ENCODE data around the gene FSD1. TPM values are rescaled to one million over a fixed set of nuclear protein-coding genes. Genes with fewer than 3 reads are reported as not detected.

FSD1 gene
- total and polyA plus RNA-seq, 5 donors from 2014 or later, result 0.76 to 1.6 (median 1.0) TPM; not detected in 2

DNA sequence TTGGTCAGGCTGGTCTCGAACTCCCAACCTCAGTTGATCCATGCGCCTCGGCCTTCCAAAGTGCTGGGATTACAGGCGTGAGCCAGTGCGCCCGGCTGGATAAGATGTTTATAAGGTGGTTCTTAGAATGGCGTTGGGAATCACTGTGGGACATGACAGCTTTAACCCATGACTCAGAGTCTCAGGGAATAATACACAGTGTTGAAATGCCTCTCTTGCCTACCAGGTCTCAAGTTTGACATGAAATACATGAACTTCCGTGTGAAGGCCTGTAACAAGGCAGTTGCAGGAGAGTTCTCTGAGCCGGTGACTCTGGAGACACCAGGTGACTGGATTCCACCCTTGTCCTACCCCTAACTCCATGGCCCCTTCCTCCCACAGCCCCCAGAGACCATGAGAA, 12.6 kb downstream of the FSD1 start:
- H3K27ac Mint-ChIP-seq, result no peak overlapping the region
- ATAC-seq (ENCODE audit: low read depth in 2 of 2), result no peak
- H3K27me3 ChIP-seq (ENCODE audit: control insufficient read depth, insufficient read depth, low read length), result no peaks in the 10 kb centered on the region

DNA sequence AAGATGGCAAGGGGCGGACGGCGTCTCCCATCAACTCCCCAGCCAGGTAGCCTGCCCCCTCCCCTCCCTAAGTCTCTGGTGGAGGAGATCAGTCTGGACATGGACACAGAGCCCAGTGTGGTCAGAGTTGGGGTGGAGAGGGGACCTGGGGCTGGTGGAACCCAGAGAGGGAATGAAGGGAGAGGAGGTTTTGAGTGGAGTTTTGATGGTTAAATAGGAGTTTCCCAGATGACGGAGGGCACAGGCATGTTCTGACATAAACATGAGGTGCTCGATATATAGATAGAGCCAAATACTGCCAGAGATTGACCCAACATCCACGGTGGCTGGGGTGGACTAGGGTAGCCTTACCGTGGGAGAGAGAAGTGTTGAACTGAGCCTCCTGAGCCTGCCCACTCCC, 14.1 kb downstream of the FSD1 start:
- no peak overlapping the region for H3K4me3 Mint-ChIP-seq
- H3K27me3 Mint-ChIP-seq, result peaks cover 4% of the 10 kb centered on the region
- Histone ChIP-seq H3K36me3 (ENCODE audit: control insufficient read depth, insufficient read depth, low read length) (no peaks in the 10 kb centered on the region), H3K27ac (ENCODE audit: insufficient read depth, low read length, poor library complexity, severe bottlenecking) (no peak overlapping the region), H3K27me3 (ENCODE audit: control insufficient read depth, insufficient read depth, low read length) (no peaks in the 10 kb centered on the region), H3K4me3 (ENCODE audit: low read depth, low read length) (no peak overlapping the region), H3K9me3 (ENCODE audit: control insufficient read depth in 2 of 2, low read length in 2 of 2) (no peaks in the 10 kb centered on the region), H3K4me1 (ENCODE audit: control insufficient read depth, insufficient read depth, low read length, poor library complexity, severe bottlenecking) (no peaks in the 10 kb centered on the region)
- no peak for ATAC-seq (ENCODE audit: low read depth in 2 of 2)
- DNase-seq, result no peak
- peak overlapping the region in 1 of 3 donors; percentile 76 for H3K27ac Mint-ChIP-seq
- peaks cover 0 to 3% (median under 1%) of the 10 kb centered on the region in 4 donors for H3K4me1 Mint-ChIP-seq
- H3K36me3 Mint-ChIP-seq, result no peaks in the 10 kb centered on the region
- peaks cover 0 to 6% (median 3%) of the 10 kb centered on the region in 7 donors for H3K9me3 Mint-ChIP-seq

More for the DNA sequence above, 12.6 kb downstream of the FSD1 start:
- Mint-ChIP-seq H3K4me1 (peaks cover 0 to 3% (median under 1%) of the 10 kb centered on the region in 4 donors), H3K36me3 (no peaks in the 10 kb centered on the region), H3K4me3 (no peak overlapping the region), H3K27me3 (peaks cover 4% of the 10 kb centered on the region), H3K9me3 (peaks cover 0 to 6% (median 3%) of the 10 kb centered on the region in 7 donors)
- H3K27ac ChIP-seq (ENCODE audit: insufficient read depth, low read length, poor library complexity, severe bottlenecking), result no peak overlapping the region
- no peaks in the 10 kb centered on the region for H3K36me3 ChIP-seq (ENCODE audit: control insufficient read depth, insufficient read depth, low read length)
- no peak overlapping the region for H3K4me3 ChIP-seq (ENCODE audit: low read depth, low read length)
- no peaks in the 10 kb centered on the region for H3K4me1 ChIP-seq (ENCODE audit: control insufficient read depth, insufficient read depth, low read length, poor library complexity, severe bottlenecking)
- H3K9me3 ChIP-seq (ENCODE audit: control insufficient read depth in 2 of 2, low read length in 2 of 2), result no peaks in the 10 kb centered on the region
- no peak for DNase-seq

DNA sequence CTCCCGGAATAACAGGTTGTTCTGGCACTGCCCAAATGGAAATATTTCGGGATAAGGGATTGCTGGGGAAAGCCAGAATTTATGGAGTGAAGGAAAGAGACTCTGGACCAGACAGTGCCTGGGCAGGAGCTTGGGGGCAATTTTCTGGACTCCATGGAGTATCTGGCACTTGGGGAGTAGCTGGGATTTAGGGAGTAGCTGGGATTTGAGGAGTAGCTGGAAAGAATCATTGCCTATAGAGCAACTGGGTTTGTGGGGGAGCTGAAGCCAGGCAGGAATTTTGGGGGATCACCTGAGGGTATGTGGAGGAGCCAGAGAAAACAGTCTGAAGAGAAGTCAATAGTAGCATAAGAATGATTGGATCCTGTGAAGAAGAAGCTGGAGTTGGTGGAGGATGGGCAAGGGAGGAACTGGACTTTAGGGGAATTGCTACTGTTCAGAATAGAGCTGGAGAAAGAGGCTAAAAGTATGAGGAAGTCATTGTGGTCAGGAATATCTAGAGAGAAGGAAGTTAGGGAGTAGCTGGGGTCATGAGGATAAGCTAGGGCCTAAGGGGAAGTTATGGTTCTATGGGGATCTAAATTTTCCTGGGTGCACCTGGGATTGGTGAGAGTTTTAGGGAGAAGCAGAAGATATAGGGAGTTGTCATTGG, 14.8 kb downstream of the FSD1 start:
- Mint-ChIP-seq H3K4me1 (peaks cover 0 to 3% (median under 1%) of the 10 kb centered on the region in 4 donors), H3K36me3 (no peaks in the 10 kb centered on the region), H3K4me3 (peak overlapping the region in 2 of 4 donors; percentile 24 to 56), H3K27ac (peak overlapping the region in 1 of 3 donors; percentile 45), H3K27me3 (peaks cover 4% of the 10 kb centered on the region), H3K9me3 (peaks cover 0 to 6% (median 3%) of the 10 kb centered on the region in 7 donors)
- no peaks in the 10 kb centered on the region for H3K4me1 ChIP-seq (ENCODE audit: control insufficient read depth, insufficient read depth, low read length, poor library complexity, severe bottlenecking)
- H3K36me3 ChIP-seq (ENCODE audit: control insufficient read depth, insufficient read depth, low read length), result no peaks in the 10 kb centered on the region
- H3K27me3 ChIP-seq (ENCODE audit: control insufficient read depth, insufficient read depth, low read length), result no peaks in the 10 kb centered on the region
- H3K4me3 ChIP-seq (ENCODE audit: low read depth, low read length), result no peak overlapping the region
- no peak for ATAC-seq (ENCODE audit: low read depth in 2 of 2)
- H3K27ac ChIP-seq (ENCODE audit: insufficient read depth, low read length, poor library complexity, severe bottlenecking), result no peak overlapping the region
- no peak for DNase-seq
- no peaks in the 10 kb centered on the region for H3K9me3 ChIP-seq (ENCODE audit: control insufficient read depth in 2 of 2, low read length in 2 of 2)

DNA sequence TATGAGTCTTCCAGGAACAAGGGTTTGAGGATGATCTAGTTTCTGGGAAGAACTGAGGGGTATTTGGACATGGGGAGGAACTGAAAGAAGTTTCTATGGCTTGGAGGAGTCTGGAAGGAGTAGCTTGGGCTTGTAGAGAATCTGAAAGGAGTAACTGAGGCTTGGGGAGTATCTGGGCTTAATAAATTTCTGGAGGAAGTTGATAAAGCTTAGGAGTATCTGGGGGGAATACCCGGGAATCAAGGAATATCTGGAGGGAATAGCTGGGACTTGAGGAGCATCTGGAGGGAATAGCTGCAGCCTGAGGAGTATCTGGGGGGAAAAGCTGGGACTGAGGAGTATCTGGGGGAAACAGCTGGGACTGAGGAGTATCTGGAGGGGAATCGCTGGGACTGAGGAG, 16.0 kb downstream of the FSD1 start:
- no peaks in the 10 kb centered on the region for H3K27me3 ChIP-seq (ENCODE audit: control insufficient read depth, insufficient read depth, low read length)
- Mint-ChIP-seq H3K36me3 (no peaks in the 10 kb centered on the region), H3K4me3 (no peak overlapping the region), H3K27ac (peak overlapping the region in 1 of 3 donors; percentile 60), H3K9me3 (peaks cover 0 to 6% (median 3%) of the 10 kb centered on the region in 7 donors), H3K27me3 (peaks cover 7% of the 10 kb centered on the region), H3K4me1 (peaks cover 0 to 5% (median 2%) of the 10 kb centered on the region in 4 donors)
- H3K36me3 ChIP-seq (ENCODE audit: control insufficient read depth, insufficient read depth, low read length), result no peaks in the 10 kb centered on the region
- H3K4me3 ChIP-seq (ENCODE audit: low read depth, low read length), result no peak overlapping the region
- no peaks in the 10 kb centered on the region for H3K4me1 ChIP-seq (ENCODE audit: control insufficient read depth, insufficient read depth, low read length, poor library complexity, severe bottlenecking)
- ATAC-seq (ENCODE audit: low read depth in 2 of 2), result no peak
- no peaks in the 10 kb centered on the region for H3K9me3 ChIP-seq (ENCODE audit: control insufficient read depth in 2 of 2, low read length in 2 of 2)
- DNase-seq, result no peak
- H3K27ac ChIP-seq (ENCODE audit: insufficient read depth, low read length, poor library complexity, severe bottlenecking), result no peak overlapping the region

DNA sequence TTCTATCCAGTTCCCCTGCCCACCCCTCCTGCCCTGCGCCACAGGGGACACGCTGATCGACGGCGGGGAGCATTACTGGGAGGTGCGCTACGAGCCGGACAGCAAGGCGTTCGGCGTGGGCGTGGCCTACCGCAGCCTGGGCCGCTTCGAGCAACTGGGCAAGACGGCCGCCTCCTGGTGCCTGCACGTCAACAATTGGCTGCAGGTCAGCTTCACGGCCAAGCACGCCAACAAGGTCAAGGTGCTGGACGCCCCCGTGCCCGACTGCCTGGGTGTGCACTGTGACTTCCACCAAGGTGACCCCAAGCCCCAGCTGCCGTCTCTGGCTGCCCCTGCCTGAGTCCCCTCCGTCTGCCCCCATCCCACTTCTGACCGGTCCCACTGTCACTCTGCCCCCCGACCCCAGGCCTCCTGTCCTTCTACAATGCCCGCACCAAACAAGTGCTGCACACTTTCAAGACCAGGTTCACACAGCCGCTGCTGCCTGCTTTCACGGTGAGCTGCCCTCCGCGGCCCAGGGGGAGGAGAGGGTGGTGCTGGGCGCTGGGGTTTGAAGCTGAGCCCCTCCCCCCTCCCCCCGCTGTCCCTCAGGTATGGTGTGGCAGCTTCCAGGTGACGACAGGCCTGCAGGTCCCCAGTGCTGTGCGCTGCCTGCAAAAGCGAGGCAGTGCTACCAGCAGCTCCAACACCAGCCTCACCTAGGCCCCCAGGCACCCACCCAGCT, 18.7 kb downstream of the FSD1 start:
- no peak overlapping the region for H3K4me3 ChIP-seq (ENCODE audit: low read depth, low read length)
- Mint-ChIP-seq H3K9me3 (peaks cover 0 to 6% (median 3%) of the 10 kb centered on the region in 7 donors), H3K27me3 (peaks cover 12% of the 10 kb centered on the region), H3K36me3 (no peaks in the 10 kb centered on the region), H3K4me1 (peaks cover 0 to 21% (median 15%) of the 10 kb centered on the region in 4 donors), H3K4me3 (no peak overlapping the region), H3K27ac (no peak overlapping the region)
- peaks cover 13% of the 10 kb centered on the region for H3K4me1 ChIP-seq (ENCODE audit: control insufficient read depth, insufficient read depth, low read length, poor library complexity, severe bottlenecking)
- no peaks in the 10 kb centered on the region for H3K9me3 ChIP-seq (ENCODE audit: control insufficient read depth in 2 of 2, low read length in 2 of 2)
- H3K36me3 ChIP-seq (ENCODE audit: control insufficient read depth, insufficient read depth, low read length), result no peaks in the 10 kb centered on the region
- ATAC-seq (ENCODE audit: low read depth in 2 of 2) (no peak), DNase-seq (no peak)
- no peak overlapping the region for H3K27ac ChIP-seq (ENCODE audit: insufficient read depth, low read length, poor library complexity, severe bottlenecking)
- H3K27me3 ChIP-seq (ENCODE audit: control insufficient read depth, insufficient read depth, low read length), result no peaks in the 10 kb centered on the region

DNA sequence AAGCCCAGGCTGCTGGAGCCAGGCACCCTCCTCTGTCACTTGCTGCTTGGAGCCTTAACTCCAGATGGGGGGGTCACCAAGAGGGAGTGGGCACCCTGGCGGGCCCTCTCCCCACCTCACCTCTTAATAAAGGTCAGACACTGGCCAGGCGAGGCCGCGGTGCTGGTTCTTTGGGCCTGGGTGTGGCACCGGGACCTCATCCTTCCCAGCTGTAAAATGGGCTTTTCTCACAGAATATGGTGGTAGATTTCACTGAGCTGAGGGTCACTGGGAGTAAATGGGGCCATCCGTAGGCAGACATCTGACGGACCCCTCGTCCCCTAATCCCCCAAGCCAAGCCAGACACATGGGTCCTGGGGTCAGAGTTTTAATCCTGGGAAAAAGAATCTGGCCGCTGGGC, 19.3 kb downstream of the FSD1 start:
- DNase-seq (no peak), ATAC-seq (ENCODE audit: low read depth in 2 of 2) (no peak)
- Histone ChIP-seq H3K27me3 (ENCODE audit: control insufficient read depth, insufficient read depth, low read length) (no peaks in the 10 kb centered on the region), H3K36me3 (ENCODE audit: control insufficient read depth, insufficient read depth, low read length) (no peaks in the 10 kb centered on the region), H3K27ac (ENCODE audit: insufficient read depth, low read length, poor library complexity, severe bottlenecking) (no peak overlapping the region), H3K4me1 (ENCODE audit: control insufficient read depth, insufficient read depth, low read length, poor library complexity, severe bottlenecking) (peaks cover 16% of the 10 kb centered on the region), H3K9me3 (ENCODE audit: control insufficient read depth in 2 of 2, low read length in 2 of 2) (no peaks in the 10 kb centered on the region), H3K4me3 (ENCODE audit: low read depth, low read length) (no peak overlapping the region)
- Mint-ChIP-seq H3K27me3 (peaks cover 18% of the 10 kb centered on the region), H3K4me1 (peaks cover 0 to 27% (median 18%) of the 10 kb centered on the region in 4 donors), H3K9me3 (peaks cover 0 to 6% (median 4%) of the 10 kb centered on the region in 7 donors), H3K4me3 (no peak overlapping the region), H3K27ac (no peak overlapping the region), H3K36me3 (no peaks in the 10 kb centered on the region)

DNA sequence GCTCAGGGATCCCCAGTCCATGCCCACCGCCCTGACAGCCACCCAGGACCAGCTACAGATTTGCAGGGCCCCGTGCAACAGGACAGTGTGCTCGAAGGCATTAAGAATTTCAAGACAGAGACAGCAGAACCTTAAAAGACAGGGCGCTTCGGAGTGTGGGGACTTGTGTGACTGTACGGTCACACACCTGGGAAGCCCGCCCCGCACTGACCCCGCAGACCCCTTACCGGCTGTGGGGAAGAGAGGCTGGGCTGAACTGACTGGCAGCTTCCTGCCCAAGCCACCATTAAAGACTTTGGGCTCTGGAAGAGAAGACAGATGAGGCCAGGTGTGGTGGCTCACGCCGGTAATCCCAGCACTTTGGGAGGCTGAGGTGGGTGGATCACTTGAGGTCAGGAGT, 19.8 kb downstream of the FSD1 start:
- Mint-ChIP-seq H3K4me3 (peak overlapping the region in 1 of 4 donors; percentile 35), H3K36me3 (no peaks in the 10 kb centered on the region), H3K9me3 (peaks cover 0 to 6% (median 4%) of the 10 kb centered on the region in 7 donors), H3K27ac (no peak overlapping the region), H3K27me3 (peaks cover 16% of the 10 kb centered on the region), H3K4me1 (peaks cover 0 to 31% (median 17%) of the 10 kb centered on the region in 4 donors)
- Histone ChIP-seq H3K27ac (ENCODE audit: insufficient read depth, low read length, poor library complexity, severe bottlenecking) (no peak overlapping the region), H3K9me3 (ENCODE audit: control insufficient read depth in 2 of 2, low read length in 2 of 2) (no peaks in the 10 kb centered on the region), H3K27me3 (ENCODE audit: control insufficient read depth, insufficient read depth, low read length) (no peaks in the 10 kb centered on the region), H3K4me1 (ENCODE audit: control insufficient read depth, insufficient read depth, low read length, poor library complexity, severe bottlenecking) (peaks cover 21% of the 10 kb centered on the region), H3K4me3 (ENCODE audit: low read depth, low read length) (no peak overlapping the region), H3K36me3 (ENCODE audit: control insufficient read depth, insufficient read depth, low read length) (no peaks in the 10 kb centered on the region)
- DNase-seq, result no peak
- ATAC-seq (ENCODE audit: low read depth in 2 of 2), result no peak

All from CD4-positive, CD25-positive, alpha-beta regulatory T cell (primary cell).